GM21447 (cell line): ENCODE results near the gene PIK3R5.
"Not testable (repeated sequence)": the region's sequence is repeated elsewhere in the genome, so short reads cannot be mapped to it uniquely, and the experiment has no call there.

Experiments used
- ATAC-seq: cut with Tn5 transposase; IDR thresholded peaks from one replicate; pipeline ENCODE4 v1.9.1; 2021; ENCODE audit not compliant: unreplicated experiment

The PIK3R5 gene

GRCh38 chr17:8985054-8985701, 19.7 kb upstream of the PIK3R5 start:
- ATAC-seq, result no peak

DNA sequence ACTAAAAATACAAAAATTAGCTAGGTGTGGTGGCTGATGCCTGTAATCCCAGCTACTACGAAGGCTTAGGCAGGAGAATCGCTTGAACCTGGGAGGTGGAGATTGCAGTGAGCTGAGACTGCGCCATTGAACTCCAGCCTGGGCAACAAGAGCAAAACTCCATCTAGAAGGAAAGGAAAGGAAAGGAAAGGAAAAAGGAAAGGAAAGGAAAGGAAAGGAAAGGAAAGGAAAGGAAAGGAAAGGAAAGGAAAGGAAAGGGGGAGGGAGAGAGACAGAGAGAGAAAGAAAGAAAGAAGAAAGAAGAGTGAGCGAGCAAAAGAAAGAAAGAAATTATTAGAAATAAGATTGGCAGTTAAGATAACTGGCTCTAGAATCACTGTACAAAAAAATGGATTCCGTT, 18.7 kb upstream of the PIK3R5 start:
- ATAC-seq, result not testable (repeated sequence)

DNA sequence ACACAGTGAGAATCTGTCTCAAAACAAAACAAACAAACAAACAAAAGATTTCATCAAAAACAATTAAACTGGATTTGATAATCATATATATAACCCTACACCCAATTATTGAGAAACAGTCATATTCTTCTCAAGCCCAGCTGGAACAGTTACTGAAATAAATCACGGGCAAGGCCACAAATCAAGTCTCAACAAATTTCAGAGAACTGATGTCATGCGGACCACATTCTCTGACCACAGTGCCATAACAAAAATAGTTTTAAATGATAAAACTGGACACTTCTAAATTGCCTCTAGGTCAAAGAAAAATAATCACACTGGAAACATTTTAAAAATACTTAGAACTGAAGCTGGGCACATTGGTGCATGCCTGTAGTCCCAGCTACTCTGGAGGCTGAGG, 15.9 kb upstream of the PIK3R5 start:
- ATAC-seq, result no peak

- ATAC-seq, result no peak
These were observed 14.2 kb upstream of the PIK3R5 start for GRCh38 chr17:8979715-8980114.

- no peak for ATAC-seq
These were observed 11.1 kb upstream of the PIK3R5 start for GRCh38 chr17:8976638-8977037.

- ATAC-seq, result no peak
These were observed 9.7 kb upstream of the PIK3R5 start for GRCh38 chr17:8975091-8975725.

DNA sequence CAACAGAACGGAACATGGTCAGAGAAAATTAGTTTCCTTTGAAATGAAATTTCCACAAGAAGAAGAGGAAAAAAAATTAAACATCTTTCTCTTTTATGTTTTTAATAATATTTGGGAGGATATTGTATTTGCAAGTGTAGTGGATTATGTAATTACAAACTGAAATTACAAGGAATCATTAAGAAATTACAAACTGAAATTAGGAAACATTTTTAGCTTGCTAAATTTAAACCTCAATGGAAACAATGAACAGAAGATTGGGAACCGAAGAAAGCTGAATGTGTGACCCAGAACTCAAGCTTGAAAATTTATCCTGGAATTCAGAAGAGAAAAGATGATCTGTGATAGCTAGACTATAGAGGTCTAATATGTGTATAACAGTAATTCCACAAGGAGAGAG, 4.4 kb upstream of the PIK3R5 start:
- no peak for ATAC-seq

GRCh38 chr17:8968503-8968902, 3.0 kb upstream of the PIK3R5 start:
- no peak for ATAC-seq

DNA sequence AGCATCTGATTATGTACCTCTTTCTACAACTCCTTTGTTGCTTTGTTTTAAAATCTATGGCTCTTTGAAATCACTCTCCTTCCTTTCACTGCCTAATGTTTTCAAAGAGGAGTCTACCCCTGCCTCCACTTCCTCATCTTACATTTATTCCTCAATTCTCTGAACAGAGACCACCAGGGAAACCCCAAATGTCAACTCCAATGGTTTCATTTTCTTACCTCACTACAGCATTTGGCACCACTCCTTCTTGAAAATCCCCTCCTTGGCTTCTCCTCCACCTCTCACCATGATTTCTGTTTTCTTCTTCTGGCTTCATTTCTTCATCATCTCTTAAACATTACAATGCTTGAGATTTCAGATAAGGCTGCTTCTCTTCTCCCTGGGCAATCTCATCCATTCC, 2.4 kb upstream of the PIK3R5 start:
- no peak for ATAC-seq

DNA sequence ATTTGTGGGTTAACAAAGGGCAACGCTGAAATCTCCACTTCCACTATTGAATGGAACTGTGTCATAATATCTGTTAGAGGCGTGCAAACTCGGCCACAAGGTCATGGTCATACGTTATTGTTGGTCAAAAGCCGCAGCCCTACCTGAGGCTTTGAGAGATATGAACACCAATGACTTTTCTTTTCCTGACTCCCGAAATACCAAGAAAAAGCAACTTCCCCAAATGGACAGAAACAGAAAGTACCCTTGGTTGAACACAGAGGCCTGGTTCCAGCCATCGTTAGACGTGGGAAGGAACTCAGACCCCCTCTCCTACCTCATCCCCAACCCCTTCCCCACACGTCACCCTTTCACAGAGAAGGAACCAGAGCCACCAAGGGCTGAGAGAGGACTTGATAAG, 1.4 kb upstream of the PIK3R5 start:
- ATAC-seq, result no peak

DNA sequence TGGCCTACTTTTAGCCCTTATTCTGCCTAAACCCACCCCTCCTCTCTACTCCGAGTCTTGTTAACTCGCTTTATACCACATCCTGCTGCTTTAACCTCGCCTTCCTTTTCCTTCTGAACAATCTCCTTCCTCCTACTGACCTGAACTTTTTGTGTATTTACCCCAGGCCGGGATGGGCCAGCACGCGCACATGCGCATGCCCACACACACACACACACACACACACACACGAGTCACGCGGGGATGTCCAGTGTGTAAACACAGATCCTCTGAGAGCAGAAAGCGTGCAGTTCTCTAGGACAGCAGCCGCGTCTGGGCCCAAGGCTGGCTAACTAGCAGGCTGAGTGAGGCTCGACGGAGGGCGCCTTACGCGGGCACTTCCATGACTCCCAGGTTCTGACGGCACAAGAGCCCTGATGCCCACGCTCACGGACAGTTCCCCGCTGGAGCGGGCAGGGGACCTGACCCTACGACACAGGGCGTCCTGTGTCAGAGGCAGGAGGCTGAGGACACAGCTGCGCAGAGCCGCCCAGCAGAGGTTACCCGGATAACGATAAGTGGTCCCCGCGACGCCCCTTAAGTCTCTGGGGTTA, 610 bp downstream of the PIK3R5 start:
- ATAC-seq, result no peak

- no peak for ATAC-seq
These were observed 1.8 kb downstream of the PIK3R5 start for GRCh38 chr17:8963647-8964258.

GRCh38 chr17:8963014-8963413, 2.5 kb downstream of the PIK3R5 start:
- ATAC-seq, result no peak

DNA sequence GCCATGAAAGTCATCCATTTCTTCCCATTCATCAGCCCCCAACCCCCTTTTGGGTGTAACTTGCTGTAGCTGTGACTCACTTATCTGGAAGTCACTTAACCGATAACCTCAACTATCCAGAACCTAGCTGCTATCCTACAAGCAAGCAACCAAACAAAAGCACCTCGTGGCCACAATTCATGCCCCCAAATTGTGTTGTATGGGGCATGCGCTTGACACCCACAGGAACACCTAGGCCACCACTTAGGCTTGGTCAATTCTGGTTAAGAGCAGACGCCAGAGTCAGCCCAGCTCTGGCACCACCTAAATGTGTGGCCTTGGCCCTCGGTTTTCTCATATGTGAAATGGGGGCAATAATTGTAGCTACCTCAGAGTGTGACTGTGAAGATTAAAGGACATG, 3.7 kb downstream of the PIK3R5 start:
- ATAC-seq, result no peak

- no peak for ATAC-seq
These were observed 5.0 kb downstream of the PIK3R5 start for GRCh38 chr17:8960325-8961140.

GRCh38 chr17:8959312-8959918, 6.1 kb downstream of the PIK3R5 start:
- ATAC-seq, result no peak

DNA sequence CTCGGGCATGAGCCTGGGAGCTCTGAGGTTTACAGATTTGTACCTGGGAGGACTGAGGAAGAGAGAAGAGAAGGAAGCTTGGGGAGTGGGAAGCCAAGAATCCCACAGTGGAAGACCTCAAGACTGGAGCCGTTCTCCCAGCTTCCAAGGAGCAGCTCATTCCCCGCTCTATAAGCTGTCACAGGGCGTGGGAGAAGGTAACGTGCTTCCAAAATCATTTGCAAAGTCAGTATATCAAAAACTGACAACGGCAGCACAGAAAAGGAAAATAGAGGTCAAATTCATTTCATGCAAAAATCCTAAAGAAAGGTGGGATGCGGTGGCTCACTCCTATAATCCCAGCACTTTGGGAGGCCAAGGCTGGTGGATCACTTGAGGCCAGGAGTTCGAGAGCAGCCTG, 7.8 kb downstream of the PIK3R5 start:
- no peak for ATAC-seq

- peak; percentile 58 for ATAC-seq
These were observed 9.0 kb downstream of the PIK3R5 start for GRCh38 chr17:8956465-8956902.

DNA sequence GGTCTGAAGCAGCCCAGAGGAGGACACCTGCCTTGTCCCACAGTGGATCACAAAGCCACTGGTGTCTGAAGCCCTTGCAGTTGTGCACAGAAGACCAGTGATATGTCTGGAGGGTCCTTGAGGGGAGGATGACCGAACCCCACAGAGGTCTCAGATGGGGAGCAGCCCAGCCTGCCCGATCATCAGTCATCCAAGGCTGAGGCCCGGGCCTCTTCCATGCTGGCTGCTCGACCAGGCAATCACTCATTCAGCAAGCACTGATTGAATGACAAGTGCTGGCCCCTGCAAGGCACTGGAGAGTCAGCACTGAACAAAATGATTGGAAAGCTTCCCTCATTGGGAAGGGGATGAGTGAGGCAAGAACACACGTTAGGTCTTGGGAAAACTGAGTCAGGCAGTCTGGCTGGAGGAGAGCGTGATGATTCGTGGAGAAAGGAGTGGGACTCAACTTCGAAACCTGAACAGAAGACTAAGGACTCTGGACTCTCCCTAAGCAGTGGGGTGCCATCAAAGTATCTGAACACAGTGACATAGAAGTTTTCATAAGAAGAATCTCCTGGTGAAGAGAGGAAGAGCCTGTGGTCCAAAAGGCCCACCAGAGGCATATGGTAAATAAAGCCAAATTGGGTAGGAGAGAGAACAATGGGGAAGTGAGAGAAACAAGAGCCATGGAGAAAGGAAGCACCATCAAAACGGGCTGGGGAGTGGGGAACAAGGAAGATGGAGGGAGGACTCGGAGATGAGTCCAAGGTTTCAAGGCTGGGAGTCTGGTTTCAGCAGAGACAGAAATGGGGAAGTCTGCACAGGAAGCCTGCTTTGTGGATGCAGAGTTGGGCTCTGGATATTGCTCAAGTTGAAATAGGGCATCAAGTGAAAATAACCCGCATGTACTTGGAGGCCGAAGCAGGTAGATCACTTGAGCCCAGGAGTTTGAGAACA, 10.2 kb downstream of the PIK3R5 start:
- ATAC-seq, result no peak

- peak; percentile 70 for ATAC-seq
These were observed 11.2 kb downstream of the PIK3R5 start for GRCh38 chr17:8954339-8954738.
